ENCODE measurements around the gene THAP12.
A peak's percentile ranks its signal among the peaks of the same experiment; 100 is the strongest.
"Not testable (repeated sequence)": the region's sequence is repeated elsewhere in the genome, so short reads cannot be mapped to it uniquely, and the experiment has no call there.

The THAP12 gene

DNA sequence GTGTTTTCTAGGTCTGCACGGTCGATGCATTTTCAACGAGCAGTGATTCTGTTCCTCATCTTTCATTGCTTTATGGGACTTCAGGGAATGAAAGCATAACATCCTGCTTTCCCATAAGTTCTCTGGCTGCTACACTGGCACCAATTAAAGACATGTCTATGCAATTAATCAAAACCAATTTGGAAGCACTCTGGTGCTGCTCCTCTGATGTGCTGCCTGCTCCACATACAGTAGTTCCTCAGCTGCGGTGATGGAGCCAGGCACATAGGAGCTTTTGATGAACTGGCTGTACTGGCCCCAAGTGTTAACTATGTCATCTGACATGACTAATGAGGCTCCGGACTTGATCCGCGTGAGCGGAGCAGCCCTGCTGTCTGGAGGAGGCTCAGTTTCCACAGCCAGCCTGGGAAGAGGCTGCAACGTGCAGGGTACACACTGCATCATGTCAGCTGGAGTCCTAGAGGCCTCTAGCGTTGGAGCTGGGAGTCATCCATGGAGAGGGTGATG, 30.0 kb upstream of the THAP12 start:
- H3K4me1 ChIP-seq (ENCODE audit: insufficient read depth, low read length, poor library complexity, severe bottlenecking): peaks cover 8% of the 10 kb centered on the region
- TF ChIP-seq, protein P1, sequence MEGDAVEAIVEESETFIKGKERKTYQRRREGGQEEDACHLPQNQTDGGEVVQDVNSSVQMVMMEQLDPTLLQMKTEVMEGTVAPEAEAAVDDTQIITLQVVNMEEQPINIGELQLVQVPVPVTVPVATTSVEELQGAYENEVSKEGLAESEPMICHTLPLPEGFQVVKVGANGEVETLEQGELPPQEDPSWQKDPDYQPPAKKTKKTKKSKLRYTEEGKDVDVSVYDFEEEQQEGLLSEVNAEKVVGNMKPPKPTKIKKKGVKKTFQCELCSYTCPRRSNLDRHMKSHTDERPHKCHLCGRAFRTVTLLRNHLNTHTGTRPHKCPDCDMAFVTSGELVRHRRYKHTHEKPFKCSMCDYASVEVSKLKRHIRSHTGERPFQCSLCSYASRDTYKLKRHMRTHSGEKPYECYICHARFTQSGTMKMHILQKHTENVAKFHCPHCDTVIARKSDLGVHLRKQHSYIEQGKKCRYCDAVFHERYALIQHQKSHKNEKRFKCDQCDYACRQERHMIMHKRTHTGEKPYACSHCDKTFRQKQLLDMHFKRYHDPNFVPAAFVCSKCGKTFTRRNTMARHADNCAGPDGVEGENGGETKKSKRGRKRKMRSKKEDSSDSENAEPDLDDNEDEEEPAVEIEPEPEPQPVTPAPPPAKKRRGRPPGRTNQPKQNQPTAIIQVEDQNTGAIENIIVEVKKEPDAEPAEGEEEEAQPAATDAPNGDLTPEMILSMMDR (conservative IDR thresholded peaks at IDR 0.05; ENCODE audit: low read length): no peak
- TF ChIP-seq EZH2phosphoT487 (IDR thresholded peaks at IDR 0.05; ENCODE audit: borderline replicate concordance): no peak
- no peak overlapping the region for H3K4me2 ChIP-seq (ENCODE audit: low read depth, low read length, poor library complexity, severe bottlenecking)
- no peak overlapping the region for H3K9ac ChIP-seq (ENCODE audit: low read depth, low read length, poor library complexity, severe bottlenecking)
- H2AFZ ChIP-seq (ENCODE audit: low read length): no peak overlapping the region
- no peaks in the 10 kb centered on the region for H3F3A ChIP-seq (ENCODE audit: low read depth)
- no peaks in the 10 kb centered on the region for H4K20me1 ChIP-seq (ENCODE audit: insufficient read depth, low read length, poor library complexity, severe bottlenecking)
- no peaks in the 10 kb centered on the region for H3K9me3 ChIP-seq (ENCODE audit: insufficient read depth, low read depth, low read length)
- H3K4me3 ChIP-seq (ENCODE audit: low read length, poor library complexity, severe bottlenecking): no peak overlapping the region
- no peaks in the 10 kb centered on the region for H3K79me2 ChIP-seq (ENCODE audit: insufficient read depth, low read length)
- no peaks in the 10 kb centered on the region for H3K9me2 ChIP-seq (replicated peaks; ENCODE audit: low read depth, low read length)
- H3K36me3 ChIP-seq (ENCODE audit: insufficient read depth, low read length): no peaks in the 10 kb centered on the region
- H3K27me3 ChIP-seq (ENCODE audit: insufficient read depth, low read length, poor library complexity, severe bottlenecking): no peaks in the 10 kb centered on the region

DNA sequence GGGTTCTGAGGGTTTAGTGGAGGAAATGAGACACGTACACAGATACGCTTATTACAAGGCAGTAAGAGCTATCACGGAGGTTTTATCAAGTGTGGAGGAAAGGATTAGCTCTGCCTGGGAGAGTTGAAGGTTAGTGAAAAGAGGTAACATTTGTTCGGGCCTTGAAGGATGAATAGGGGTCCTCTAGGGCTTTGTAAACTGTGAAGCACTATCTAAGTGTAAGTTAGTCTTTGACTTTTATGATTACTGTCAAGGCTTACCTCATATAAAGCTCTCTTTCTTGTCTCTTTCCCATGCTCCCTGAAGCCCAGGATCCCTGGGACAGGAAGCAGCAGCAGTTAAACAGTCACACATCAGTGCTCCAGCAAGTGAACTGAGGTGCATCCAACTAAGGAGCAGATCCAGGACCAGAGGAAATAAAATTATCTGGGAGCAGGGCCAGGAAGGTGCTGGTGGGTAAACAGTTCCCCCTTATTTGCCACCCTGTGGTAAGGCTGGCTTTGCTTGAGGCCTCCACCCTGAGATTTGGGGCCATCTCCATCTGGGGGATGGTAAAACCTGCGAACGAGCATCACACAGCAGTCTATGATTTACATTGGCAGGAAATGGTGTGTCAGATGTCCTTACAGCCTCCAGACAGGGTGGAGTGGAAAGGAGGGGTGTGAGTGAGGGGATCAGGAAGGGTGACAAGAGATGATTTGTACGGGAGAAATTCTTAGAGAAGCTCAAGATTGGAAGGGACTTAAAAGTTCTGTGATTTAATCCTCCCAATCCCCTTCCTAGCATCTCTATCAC, 27.4 kb upstream of the THAP12 start:
- H3K4me1 ChIP-seq (ENCODE audit: insufficient read depth, low read length, poor library complexity, severe bottlenecking): peaks cover 8% of the 10 kb centered on the region
- no peak overlapping the region for H3K9ac ChIP-seq (ENCODE audit: low read depth, low read length, poor library complexity, severe bottlenecking)
- no peaks in the 10 kb centered on the region for H3K9me2 ChIP-seq (replicated peaks; ENCODE audit: low read depth, low read length)
- H3K27me3 ChIP-seq (ENCODE audit: insufficient read depth, low read length, poor library complexity, severe bottlenecking): no peaks in the 10 kb centered on the region
- no peaks in the 10 kb centered on the region for H3K9me3 ChIP-seq (ENCODE audit: insufficient read depth, low read depth, low read length)
- H3K36me3 ChIP-seq (ENCODE audit: insufficient read depth, low read length): no peaks in the 10 kb centered on the region
- H2AFZ ChIP-seq (ENCODE audit: low read length): peak overlapping the region; percentile 4; the same call in 1 of the 2 replicates
- no peaks in the 10 kb centered on the region for H3F3A ChIP-seq (ENCODE audit: low read depth)
- TF ChIP-seq, protein P1 (conservative IDR thresholded peaks at IDR 0.05; ENCODE audit: low read length): no peak
- TF ChIP-seq EZH2phosphoT487 (IDR thresholded peaks at IDR 0.05; ENCODE audit: borderline replicate concordance): no peak
- no peaks in the 10 kb centered on the region for H3K79me2 ChIP-seq (ENCODE audit: insufficient read depth, low read length)
- no peaks in the 10 kb centered on the region for H4K20me1 ChIP-seq (ENCODE audit: insufficient read depth, low read length, poor library complexity, severe bottlenecking)
- H3K4me2 ChIP-seq (ENCODE audit: low read depth, low read length, poor library complexity, severe bottlenecking): peak overlapping the region; percentile 37
- no peak overlapping the region for H3K4me3 ChIP-seq (ENCODE audit: low read length, poor library complexity, severe bottlenecking)

DNA sequence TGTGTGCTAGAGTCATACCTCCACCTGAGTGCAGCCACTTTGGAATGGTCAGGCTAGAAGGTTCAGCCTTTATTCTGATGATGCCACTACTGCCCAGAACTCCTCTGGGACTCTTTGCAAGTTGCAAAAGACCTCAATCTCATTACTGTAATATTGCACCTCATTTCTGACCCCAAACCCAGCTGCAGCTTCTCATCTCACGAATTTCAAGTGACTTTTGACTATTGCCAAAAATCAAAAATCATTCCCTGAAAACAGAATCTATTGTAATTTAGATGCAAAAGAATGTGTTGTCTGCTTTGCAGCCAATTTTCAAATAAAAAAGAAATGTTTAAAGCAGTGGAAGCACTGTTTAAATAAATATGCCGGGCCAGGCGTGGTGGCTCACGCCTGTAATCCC, 25.4 kb upstream of the THAP12 start:
- no peaks in the 10 kb centered on the region for H3K9me3 ChIP-seq (ENCODE audit: insufficient read depth, low read depth, low read length)
- no peaks in the 10 kb centered on the region for H3K36me3 ChIP-seq (ENCODE audit: insufficient read depth, low read length)
- H3K4me3 ChIP-seq (ENCODE audit: low read length, poor library complexity, severe bottlenecking): no peak overlapping the region
- H4K20me1 ChIP-seq (ENCODE audit: insufficient read depth, low read length, poor library complexity, severe bottlenecking): no peaks in the 10 kb centered on the region
- peaks cover 8% of the 10 kb centered on the region for H3K4me1 ChIP-seq (ENCODE audit: insufficient read depth, low read length, poor library complexity, severe bottlenecking)
- H3K79me2 ChIP-seq (ENCODE audit: insufficient read depth, low read length): no peaks in the 10 kb centered on the region
- H3K9me2 ChIP-seq (replicated peaks; ENCODE audit: low read depth, low read length): no peaks in the 10 kb centered on the region
- no peaks in the 10 kb centered on the region for H3F3A ChIP-seq (ENCODE audit: low read depth)
- no peaks in the 10 kb centered on the region for H3K27me3 ChIP-seq (ENCODE audit: insufficient read depth, low read length, poor library complexity, severe bottlenecking)
- H3K4me2 ChIP-seq (ENCODE audit: low read depth, low read length, poor library complexity, severe bottlenecking): no peak overlapping the region
- no peak overlapping the region for H3K9ac ChIP-seq (ENCODE audit: low read depth, low read length, poor library complexity, severe bottlenecking)
- TF ChIP-seq, protein P1 (conservative IDR thresholded peaks at IDR 0.05; ENCODE audit: low read length): no peak
- TF ChIP-seq EZH2phosphoT487 (IDR thresholded peaks at IDR 0.05; ENCODE audit: borderline replicate concordance): no peak
- no peak overlapping the region for H2AFZ ChIP-seq (ENCODE audit: low read length)

DNA sequence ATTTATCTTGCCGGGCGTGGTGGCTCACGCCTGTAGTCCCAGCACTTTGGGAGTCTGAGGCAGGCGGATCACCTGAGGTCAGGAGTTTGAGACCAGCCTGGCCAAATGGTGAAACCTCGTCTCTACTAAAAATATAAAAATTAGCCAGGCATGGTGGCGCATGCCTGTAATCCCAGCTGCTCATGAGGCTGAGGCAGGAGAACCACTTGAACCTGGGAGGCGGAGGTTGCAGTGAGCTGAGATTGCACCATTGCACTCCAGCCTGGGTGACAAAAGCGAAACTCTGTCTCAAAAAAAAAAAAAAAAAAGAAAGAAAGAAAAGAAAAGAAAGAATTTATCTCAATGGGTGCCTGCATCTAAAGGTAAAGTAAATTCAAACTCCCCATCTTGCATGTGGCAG, 20.6 kb upstream of the THAP12 start:
- H3K36me3 ChIP-seq (ENCODE audit: insufficient read depth, low read length); H4K20me1 ChIP-seq (ENCODE audit: insufficient read depth, low read length, poor library complexity, severe bottlenecking); H3K4me1 ChIP-seq (ENCODE audit: insufficient read depth, low read length, poor library complexity, severe bottlenecking); H3K9me2 ChIP-seq (replicated peaks; ENCODE audit: low read depth, low read length); H3K4me2 ChIP-seq (ENCODE audit: low read depth, low read length, poor library complexity, severe bottlenecking); H3K4me3 ChIP-seq (ENCODE audit: low read length, poor library complexity, severe bottlenecking); H3K27me3 ChIP-seq (ENCODE audit: insufficient read depth, low read length, poor library complexity, severe bottlenecking); H2AFZ ChIP-seq (ENCODE audit: low read length); H3K79me2 ChIP-seq (ENCODE audit: insufficient read depth, low read length); H3F3A ChIP-seq (ENCODE audit: low read depth); H3K9ac ChIP-seq (ENCODE audit: low read depth, low read length, poor library complexity, severe bottlenecking); H3K9me3 ChIP-seq (ENCODE audit: insufficient read depth, low read depth, low read length): not testable (repeated sequence)
